CD4-positive, alpha-beta T cell treated with Interleukin-12 subunit alpha and Interleukin-12 subunit beta, for 1 hour (primary cell): ENCODE results near the gene HAUS8.
"Not testable (repeated sequence)": the region's sequence is repeated elsewhere in the genome, so short reads cannot be mapped to it uniquely, and the experiment has no call there.

Experiments used
- DNase-seq: peaks from one replicate; pipeline ENCODE4 v3.0.0-alpha.2; 2020

HAUS8 gene

GRCh38 chr19:17026706-17027534 lies 48.3 kb downstream of the HAUS8 start, which contains the start of gene CPAMD8:
TSS of gene CPAMD8 (minus strand) at chr19:17026810. CDS start at chr19:17026642, 168 bp downstream.
- DNase-seq = no peak

GRCh38 chr19:17025991-17026658 lies 49.1 kb downstream of the HAUS8 start:
- peak; percentile 11 for DNase-seq

- no peak for DNase-seq
Observed at GRCh38 chr19:17025361-17025760, 49.9 kb downstream of the HAUS8 start.

GRCh38 chr19:17024941-17025340 lies 50.3 kb downstream of the HAUS8 start:
- DNase-seq = not testable (repeated sequence)

GRCh38 chr19:17023805-17024204 lies 51.4 kb downstream of the HAUS8 start:
- no peak for DNase-seq

GRCh38 chr19:17022738-17023137 lies 52.5 kb downstream of the HAUS8 start:
- DNase-seq = no peak

- DNase-seq = no peak
Observed at GRCh38 chr19:17021793-17022590, 53.3 kb downstream of the HAUS8 start.

- DNase-seq = no peak
Observed at GRCh38 chr19:17021328-17021727, 53.9 kb downstream of the HAUS8 start.

- no peak for DNase-seq
Observed at GRCh38 chr19:17020823-17021222, 54.4 kb downstream of the HAUS8 start.

GRCh38 chr19:17020385-17020784 lies 54.9 kb downstream of the HAUS8 start:
- DNase-seq = no peak

- not testable (repeated sequence) for DNase-seq
Observed at GRCh38 chr19:17014212-17014861, 60.9 kb downstream of the HAUS8 start.

GRCh38 chr19:17011485-17011884 lies 63.8 kb downstream of the HAUS8 start:
- DNase-seq = no peak

GRCh38 chr19:17006579-17006978 lies 68.7 kb downstream of the HAUS8 start:
- no peak for DNase-seq

- no peak for DNase-seq
Observed at GRCh38 chr19:17005000-17005399, 70.3 kb downstream of the HAUS8 start.

GRCh38 chr19:17004386-17004785 lies 70.9 kb downstream of the HAUS8 start:
- DNase-seq = no peak

GRCh38 chr19:17002455-17002854 lies 72.8 kb downstream of the HAUS8 start:
- no peak for DNase-seq

- peak; percentile 93 for DNase-seq
Observed at GRCh38 chr19:17001603-17002183, 73.6 kb downstream of the HAUS8 start.
